IMR-90 (cell line): ENCODE measurements around the gene LEKR1. TPM values are rescaled to one million over a fixed set of nuclear protein-coding genes. Genes with fewer than 3 reads are reported as not detected.

ENCODE experiments used
- ATAC-seq: fragments of 200-7000 bp; cut with Tn5 transposase; 2 replicates; pipeline ENCODE4 v1.9.1; 2020; ENCODE audit warnings: low read depth, mild to moderate bottlenecking, moderate library complexity
- BruUV-seq: library from RNA; stranded (reverse); fragments of 400-500 nt; replicated peaks from 2 replicates; lab custom pipeline; 2021; lab: Mats Ljungman, UMichigan
- CTCF ChIA-PET: fragments of 300-600 bp; formaldehyde crosslinking; extraction: SDS; loops from one replicate; lab custom pipeline; 2021; ENCODE audit warnings: antibody characterized with exemption; lab: Yijun Ruan, JAX
- POLR2A ChIA-PET: fragments of 300-600 bp; sonication (Branson Sonifier 250); formaldehyde crosslinking; loops from one replicate; lab custom pipeline; 2022; ENCODE audit warnings: antibody characterized with exemption; ENCODE audit not compliant: unreplicated experiment; lab: Charles Lee
- DNase-seq: peaks from one replicate; pipeline ENCODE4 v3.0.0; 2013
- H2AFZ ChIP-seq: replicated peaks from 2 replicates; pipeline ENCODE3; 2013; ENCODE audit warnings: low read length, mild to moderate bottlenecking; ENCODE audit not compliant: poor library complexity
- H2AK5ac ChIP-seq: 2 replicates; pipeline ENCODE4 v1.6.1; 2013; ENCODE audit warnings: low read depth, low read length, inconsistent platforms
- H2AK9ac ChIP-seq: replicated peaks from 2 replicates; pipeline ENCODE3; 2013; ENCODE audit warnings: mild to moderate bottlenecking, low read depth, low read length, moderate library complexity; ENCODE audit not compliant: poor library complexity
- H2BK120ac ChIP-seq: 2 replicates; pipeline ENCODE4 v1.6.1; 2013; ENCODE audit warnings: low read depth, low read length, inconsistent platforms
- H2BK15ac ChIP-seq: 3 replicates; pipeline ENCODE4 v1.6.1; 2013; ENCODE audit warnings: low read depth, low read length, inconsistent platforms
- H2BK20ac ChIP-seq: 2 replicates; pipeline ENCODE4 v1.6.1; 2013; ENCODE audit warnings: low read depth, mild to moderate bottlenecking, inconsistent platforms, low read length, moderate library complexity
- H2BK5ac ChIP-seq: 2 replicates; pipeline ENCODE4 v1.6.1; 2013; ENCODE audit warnings: mild to moderate bottlenecking, low read depth, low read length, inconsistent platforms; ENCODE audit not compliant: poor library complexity, severe bottlenecking
- H3K14ac ChIP-seq: replicated peaks from 2 replicates; pipeline ENCODE4 v1.6.1; 2013; ENCODE audit warnings: low read depth, low read length, inconsistent platforms
- H3K18ac ChIP-seq: 2 replicates; pipeline ENCODE4 v1.6.1; 2013; ENCODE audit warnings: low read depth, low read length, control low read depth
- H3K23ac ChIP-seq: 2 replicates; pipeline ENCODE4 v1.6.1; 2013; ENCODE audit warnings: low read depth, low read length, inconsistent platforms
- H3K27ac ChIP-seq: 2 replicates; pipeline ENCODE4 v1.5.1; 2013; ENCODE audit warnings: mild to moderate bottlenecking, control low read depth, low read length; ENCODE audit not compliant: insufficient read depth
- H3K27me3 ChIP-seq: 2 replicates; pipeline ENCODE4 v1.6.1; 2013; ENCODE audit warnings: low read length; ENCODE audit not compliant: control insufficient read depth, insufficient read depth
- H3K36me3 ChIP-seq: 2 replicates; pipeline ENCODE4 v1.6.1; 2013; ENCODE audit warnings: low read length, mixed read lengths; ENCODE audit not compliant: control insufficient read depth, insufficient read depth
- H3K4ac ChIP-seq: 2 replicates; pipeline ENCODE4 v1.6.1; 2013; ENCODE audit warnings: low read depth, low read length, inconsistent platforms
- H3K4me1 ChIP-seq: 2 replicates; pipeline ENCODE4 v1.6.1; 2013; ENCODE audit warnings: low read length, mixed read lengths; ENCODE audit not compliant: control insufficient read depth, insufficient read depth
- H3K4me2 ChIP-seq: 2 replicates; pipeline ENCODE4 v1.6.1; 2013; ENCODE audit warnings: low read depth, mild to moderate bottlenecking, control low read depth, low read length, moderate library complexity
- H3K4me3 ChIP-seq: 2 replicates; pipeline ENCODE4 v1.5.1; 2013; ENCODE audit warnings: low read depth, mild to moderate bottlenecking, control low read depth, low read length, moderate library complexity; ENCODE audit not compliant: insufficient read depth
- H3K56ac ChIP-seq: 2 replicates; pipeline ENCODE4 v1.6.1; 2013; ENCODE audit warnings: low read length, inconsistent platforms; ENCODE audit not compliant: insufficient read depth; ENCODE audit errors: extremely low read depth
- H3K79me1 ChIP-seq, 2 experiments: 2 replicates each; pipeline ENCODE4 v1.6.1; 2013; ENCODE audit warnings: low read length in 2 of 2, inconsistent platforms in 1 of 2, low read depth in 1 of 2
- H3K9ac ChIP-seq: 2 replicates; pipeline ENCODE4 v1.6.1; 2013; ENCODE audit warnings: low read depth, low read length, control low read depth
- H3K9me1 ChIP-seq: 2 replicates; pipeline ENCODE4 v1.6.1; 2013; ENCODE audit warnings: low read length, inconsistent platforms; ENCODE audit not compliant: insufficient read depth
- H3K9me3 ChIP-seq: 2 replicates; pipeline ENCODE4 v1.6.1; 2013; ENCODE audit warnings: low read length; ENCODE audit not compliant: control insufficient read depth, insufficient read depth
- H4K20me1 ChIP-seq: 2 replicates; pipeline ENCODE4 v1.6.1; 2013; ENCODE audit warnings: low read length, inconsistent platforms; ENCODE audit not compliant: insufficient read depth
- H4K5ac ChIP-seq: 2 replicates; pipeline ENCODE4 v1.6.1; 2013; ENCODE audit warnings: mild to moderate bottlenecking, low read depth, low read length, control low read depth
- H4K8ac ChIP-seq, 2 experiments: 2 replicates each; pipeline ENCODE4 v1.6.1; 2013; ENCODE audit warnings: low read depth in 2 of 2, low read length in 2 of 2, control low read depth in 1 of 2, inconsistent platforms in 1 of 2
- H4K91ac ChIP-seq: 2 replicates; pipeline ENCODE4 v1.6.1; 2013; ENCODE audit warnings: low read depth, low read length, inconsistent platforms; ENCODE audit not compliant: insufficient read depth
- CTCF ChIP-seq: conservative IDR thresholded peaks from 2 replicates; pipeline ENCODE4 v1.5.1; 2012; ENCODE audit warnings: mild to moderate bottlenecking, low read depth, low read length, improper control_type of control experiment
- ELK1 ChIP-seq: fragments of 150-350 bp; IDR thresholded peaks from 2 replicates; pipeline ENCODE4 v1.6.1; 2016; ENCODE audit warnings: low read depth, mild to moderate bottlenecking, low read length, moderate library complexity, borderline replicate concordance
- FOS ChIP-seq: fragments of 150-350 bp; IDR thresholded peaks from 2 replicates; pipeline ENCODE4 v1.6.1; 2016; ENCODE audit warnings: low read depth, low read length
- POLR2A ChIP-seq: IDR thresholded peaks from 2 replicates; pipeline ENCODE4 v1.6.1; 2012; ENCODE audit warnings: mild to moderate bottlenecking, low read depth, low read length
- RCOR1 ChIP-seq: IDR thresholded peaks from 2 replicates; pipeline ENCODE4 v1.6.1; 2012; ENCODE audit warnings: mild to moderate bottlenecking, low read length, improper control_type of control experiment; ENCODE audit not compliant: insufficient replicate concordance
- WGBS, 2 experiments: methylation state at CpG; one replicate each; pipeline versions ENCODE4 v1.1.5 to v1.1.7; 2013; ENCODE audit warnings: missing lambda C conversion rate in 2 of 2; ENCODE audit not compliant: insufficient read length in 1 of 2; ENCODE audit errors: extremely low coverage in 2 of 2; 5-methylcytosine and 5-hydroxymethylcytosine counted together
- dilution Hi-C: fragments of 300-500 bp; cut with HindIII; formaldehyde crosslinking; loops from one replicate; pipeline ENCODE4 v1.14.3; 2018; ENCODE audit warnings: low sequenced_read_pairs; ENCODE audit not compliant: unreplicated experiment
- in situ Hi-C: fragments of 300-500 bp; cut with MboI; formaldehyde crosslinking; loops from 3 replicates; pipeline ENCODE4 v1.14.3; 2019; ENCODE audit warnings: low sequenced_read_pairs, inconsistent platforms, mixed read lengths
- intact Hi-C: fragments of 100-400 bp; cut with micrococcal nuclease; formaldehyde crosslinking; loops from 2 replicates; pipeline ENCODE4 v1.10.0; 2022
- polyA plus RNA-seq, 3 experiments: library from polyadenylated mRNA; depleted of rRNA; stranded (reverse); fragments of >200 nt; gene quantifications; 2 replicates each; pipeline ENCODE4 v1.2.3, GENCODE V29; 2012; ENCODE audit warnings: low replicate concordance in 1 of 3
- total RNA-seq: library from RNA; depleted of rRNA; stranded (reverse); fragments of >200 nt; gene quantifications from 2 replicates; pipeline ENCODE4 v1.2.3, GENCODE V29; 2012

LEKR1 gene
- total and polyA plus RNA-seq, 2 of the 4 experiments (the other 2 are of a cell fraction), result 0.19 to 0.36 TPM

GRCh38 chr3:157001221-157001957 lies 175.2 kb downstream of the LEKR1 start:
- H2AK9ac ChIP-seq, result no peak overlapping the region
- intact Hi-C loops, result no loop called here
- H3K9ac ChIP-seq, result no peak overlapping the region
- no peak overlapping the region for H3K56ac ChIP-seq
- H3K27ac ChIP-seq, result no peak overlapping the region
- TF ChIP-seq CTCF (no peak), ELK1 (no peak), RCOR1 (no peak), FOS (no peak), POLR2A (no peak)
- H4K5ac ChIP-seq, result no peak overlapping the region
- no peak overlapping the region for H3K23ac ChIP-seq
- H2BK20ac ChIP-seq, result no peak overlapping the region
- no peaks in the 10 kb centered on the region for H3K9me1 ChIP-seq
- dilution Hi-C loops, result no loop called here
- no peak overlapping the region for H3K18ac ChIP-seq
- H3K79me1 ChIP-seq, result no peaks in the 10 kb centered on the region
- no peak for ATAC-seq
- H3K14ac ChIP-seq, result no peak overlapping the region
- H4K8ac ChIP-seq, result no peak overlapping the region
- H2BK15ac ChIP-seq, result no peak overlapping the region
- H3K4me2 ChIP-seq, result no peak overlapping the region
- no peak for DNase-seq
- H2AK5ac ChIP-seq, result no peak overlapping the region
- H3K27me3 ChIP-seq, result peaks cover 3% of the 10 kb centered on the region; the same call in 1 of the 2 replicates
- H4K20me1 ChIP-seq, result no peaks in the 10 kb centered on the region
- no peak overlapping the region for H2BK5ac ChIP-seq
- H4K91ac ChIP-seq, result no peak overlapping the region
- H2BK120ac ChIP-seq, result no peak overlapping the region
- ChIA-PET CTCF (no interaction called here), POLR2A (no interaction called here)
- in situ Hi-C loops, result no loop called here
- no peak overlapping the region for H3K4me3 ChIP-seq
- no peaks in the 10 kb centered on the region for H3K36me3 ChIP-seq
- H2AFZ ChIP-seq, result no peak overlapping the region
- no TSS peak for BruUV-seq
- H3K9me3 ChIP-seq, result no peaks in the 10 kb centered on the region; the same call in 1 of the 2 replicates
- WGBS, 2 experiments, result no CpG with 5 or more reads among the region's 2 CpGs
- no peak overlapping the region for H3K4ac ChIP-seq
- no peaks in the 10 kb centered on the region for H3K4me1 ChIP-seq
